K562 (cell line): Measurements from ENCODE around the gene DNASE1L1. TPM values are rescaled to one million over a fixed set of nuclear protein-coding genes. Genes with fewer than 3 reads are reported as not detected.
A peak's percentile ranks its signal among the peaks of the same experiment; 100 is the strongest.

ENCODE experiments used
- ARID1B ChIP-seq: fragments of 450-650 bp; IDR thresholded peaks from 2 replicates; pipeline ENCODE4 v1.6.1; 2016; ENCODE audit warnings: antibody characterized with exemption, mild to moderate bottlenecking, inconsistent platforms
- ATF1 ChIP-seq, 2 experiments: fragments of 450-650 bp in 1 of 2; IDR thresholded peaks; 2 replicates each; pipeline ENCODE4 v1.6.1; 2016; ENCODE audit warnings: missing compliant biosample characterization in 1 of 2, missing genetic modification characterization in 1 of 2
- GATA2 ChIP-seq: sonication (generic); formaldehyde crosslinking; IDR thresholded peaks from 2 replicates; pipeline ENCODE4 v1.4.0; 2020; ENCODE audit warnings: mild to moderate bottlenecking, missing genetic modification reagents
- HBP1 ChIP-seq: fragments of 450-650 bp; formaldehyde crosslinking; IDR thresholded peaks from 2 replicates; pipeline ENCODE4 v1.4.0; 2022; ENCODE audit warnings: missing genetic modification characterization
- KDM2B ChIP-seq: fragments of 250-450 bp; sonication (Bioruptor Pico); IDR thresholded peaks from 2 replicates; pipeline ENCODE4 v1.8.0; 2021; ENCODE audit warnings: mild to moderate bottlenecking, moderate library complexity
- MCM2 ChIP-seq: fragments of 450-650 bp; IDR thresholded peaks from 2 replicates; pipeline ENCODE4 v1.6.1; 2017; ENCODE audit warnings: low read depth, mild to moderate bottlenecking
- MEIS2 ChIP-seq: fragments of 450-650 bp; IDR thresholded peaks from 2 replicates; pipeline ENCODE4 v1.6.1; 2014; ENCODE audit warnings: mild to moderate bottlenecking; ENCODE audit not compliant: partially characterized antibody
- MLX ChIP-seq, 2 experiments: fragments of 450-650 bp in 1 of 2; sonication (generic) in 1 of 2; formaldehyde crosslinking; conservative IDR thresholded peaks; 2 replicates each; pipeline versions ENCODE4 v1.4.0 to v1.8.1; 2020 to 2022; ENCODE audit warnings: mild to moderate bottlenecking in 1 of 2, missing genetic modification reagents in 1 of 2
- MTA1 ChIP-seq: fragments of 450-650 bp; IDR thresholded peaks from 2 replicates; pipeline ENCODE4 v1.6.1; 2017; ENCODE audit warnings: borderline replicate concordance
- MTA2 ChIP-seq: fragments of 450-650 bp; IDR thresholded peaks from 2 replicates; pipeline ENCODE4 v1.6.1; 2016; ENCODE audit warnings: low read depth
- MTF1 ChIP-seq: fragments of 250-450 bp; sonication (Bioruptor Pico); IDR thresholded peaks from 2 replicates; pipeline ENCODE4 v1.9.0; 2021; ENCODE audit warnings: moderate library complexity, mild to moderate bottlenecking, inconsistent platforms, borderline replicate concordance
- MYBL2 ChIP-seq, 2 experiments: fragments of 450-650 bp in 1 of 2; sonication (generic) in 1 of 2; formaldehyde crosslinking in 1 of 2; IDR thresholded peaks; 2 replicates each; pipeline versions ENCODE4 v1.6.1 to v1.8.1; 2017 to 2022; ENCODE audit warnings: borderline replicate concordance in 1 of 2, inconsistent platforms in 1 of 2, low read depth in 1 of 2, mild to moderate bottlenecking in 1 of 2, missing genetic modification reagents in 1 of 2, moderate library complexity in 1 of 2
- PTBP1 ChIP-seq: fragments of 200-400 bp; formaldehyde crosslinking; IDR thresholded peaks from 2 replicates; pipeline ENCODE4 v1.6.1; 2017; ENCODE audit warnings: low read depth, low read length
- SMARCE1 ChIP-seq: fragments of 450-650 bp; IDR thresholded peaks from 2 replicates; pipeline ENCODE4 v1.7.1; 2016; ENCODE audit warnings: mild to moderate bottlenecking
- STAG1 ChIP-seq: sonication (generic); formaldehyde crosslinking; IDR thresholded peaks from 2 replicates; pipeline ENCODE4 v1.5.0; 2020; ENCODE audit warnings: missing genetic modification reagents, borderline replicate concordance
- ZBTB5 ChIP-seq: fragments of 450-650 bp; IDR thresholded peaks from 2 replicates; pipeline ENCODE4 v1.6.1; 2017; ENCODE audit warnings: antibody characterized with exemption
- ZNF184 ChIP-seq: sonication (generic); formaldehyde crosslinking; IDR thresholded peaks from 2 replicates; pipeline ENCODE4 v1.5.0; 2020; ENCODE audit warnings: missing genetic modification reagents
- ZNF561 ChIP-seq: fragments of 450-650 bp; formaldehyde crosslinking; conservative IDR thresholded peaks from 2 replicates; pipeline ENCODE4 v1.4.0; 2020; ENCODE audit warnings: mild to moderate bottlenecking, moderate library complexity
- ZNF696 ChIP-seq: fragments of 250-450 bp; sonication (Bioruptor Pico); conservative IDR thresholded peaks from 2 replicates; pipeline ENCODE4 v1.4.0; 2020; ENCODE audit warnings: mild to moderate bottlenecking, moderate library complexity
- polyA plus RNA-seq, 8 experiments: library from polyadenylated mRNA; depleted of rRNA in 4 of 8; stranded (reverse) in 5 of 8; unstranded in 3 of 8; fragments of >200 nt; fragmentation: Nextera tagmentation in 2 of 8; fragmentation: Illumina TruSeq in 1 of 8; extraction: Ambion mirVana in 2 of 8; extraction: Trizol in 1 of 8; gene quantifications; 2 replicates each; pipeline versions ENCODE4 v1.2.1 to v1.2.3, GENCODE V29; 2011 to 2014; ENCODE audit warnings: inconsistent platforms in 1 of 8, missing spikeins in 1 of 8
- total RNA-seq, 7 experiments: library from RNA; depleted of rRNA in 6 of 7; stranded (reverse); fragments of >200 nt in 6 of 7; fragmentation: Illumina TruSeq in 2 of 7; extraction: Trizol in 2 of 7; gene quantifications; 2 replicates each; pipeline versions ENCODE4 v1.2.1 to v1.2.3, GENCODE V29; 2011 to 2021; ENCODE audit warnings: low replicate concordance in 1 of 7
- TF ChIP-seq, protein P1 (sequence below), 2 experiments: fragments of 450-650 bp; conservative IDR thresholded peaks; 2 replicates each; pipeline ENCODE4 v1.6.1; 2017; ENCODE audit warnings: mild to moderate bottlenecking in 2 of 2, moderate library complexity in 2 of 2
- TF ChIP-seq, protein P2 (sequence below), 2 experiments: fragments of 450-650 bp in 1 of 2; sonication (generic) in 1 of 2; formaldehyde crosslinking in 1 of 2; IDR thresholded peaks in 1 of 2; conservative IDR thresholded peaks in 1 of 2; 2 replicates each; pipeline versions ENCODE4 v1.6.1 to v1.8.1; 2016 to 2023; ENCODE audit warnings: mild to moderate bottlenecking in 2 of 2, moderate library complexity in 2 of 2, inconsistent platforms in 1 of 2, missing genetic modification reagents in 1 of 2

The DNASE1L1 gene
- total and polyA plus RNA-seq, 9 of the 15 experiments (the other 6 are each of a cell fraction or from before 2014, with no cell fraction given), result 0.73 to 12.6 (median 7.9) TPM

GRCh38 chrX:154430479-154430878 lies 21.4 kb upstream of the DNASE1L1 start (continued):
- TF ChIP-seq ZBTB5 (no peak), MTA1 (0 out of 2 replicates have a peak, but pooled peaks have one; percentile 15), ZNF184 (no peak), HBP1 (no peak), MTA2 (no peak), MLX (CRISPR knock-in tag; conservative IDR thresholded peaks at IDR 0.05) (no peak), ZNF696 (no peak), MEIS2 (peak; percentile 68), KDM2B (no peak), GATA2 (CRISPR knock-in tag) (0 out of 2 replicates have a peak, but pooled peaks have one; percentile 9), ATF1 (CRISPR knock-in tag; IDR thresholded peaks at IDR 0.05) (no peak), ATF1 (tag; IDR thresholded peaks at IDR 0.05) (0 out of 2 replicates have a peak, but pooled peaks have one; percentile 11), MYBL2 (IDR thresholded peaks at IDR 0.05; ENCODE audit: low read depth) (no peak), MYBL2 (CRISPR knock-in tag; IDR thresholded peaks at IDR 0.05; ENCODE audit: borderline replicate concordance) (no peak), PTBP1 (no peak), MCM2 (no peak), STAG1 (CRISPR knock-in tag) (no peak), ARID1B (peak; percentile 27; the same call in 1 of the 2 replicates), SMARCE1 (no peak), MTF1 (no peak), ZNF561 (no peak)
- TF ChIP-seq, protein P1, sequence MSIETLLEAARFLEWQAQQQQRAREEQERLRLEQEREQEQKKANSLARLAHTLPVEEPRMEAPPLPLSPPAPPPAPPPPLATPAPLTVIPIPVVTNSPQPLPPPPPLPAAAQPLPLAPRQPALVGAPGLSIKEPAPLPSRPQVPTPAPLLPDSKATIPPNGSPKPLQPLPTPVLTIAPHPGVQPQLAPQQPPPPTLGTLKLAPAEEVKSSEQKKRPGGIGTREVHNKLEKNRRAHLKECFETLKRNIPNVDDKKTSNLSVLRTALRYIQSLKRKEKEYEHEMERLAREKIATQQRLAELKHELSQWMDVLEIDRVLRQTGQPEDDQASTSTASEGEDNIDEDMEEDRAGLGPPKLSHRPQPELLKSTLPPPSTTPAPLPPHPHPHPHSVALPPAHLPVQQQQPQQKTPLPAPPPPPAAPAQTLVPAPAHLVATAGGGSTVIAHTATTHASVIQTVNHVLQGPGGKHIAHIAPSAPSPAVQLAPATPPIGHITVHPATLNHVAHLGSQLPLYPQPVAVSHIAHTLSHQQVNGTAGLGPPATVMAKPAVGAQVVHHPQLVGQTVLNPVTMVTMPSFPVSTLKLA (conservative IDR thresholded peaks at IDR 0.05), result 0 out of 4 replicates have a peak, but pooled peaks of 1 of the 2 experiments have one; percentile 18
- TF ChIP-seq, protein P2, sequence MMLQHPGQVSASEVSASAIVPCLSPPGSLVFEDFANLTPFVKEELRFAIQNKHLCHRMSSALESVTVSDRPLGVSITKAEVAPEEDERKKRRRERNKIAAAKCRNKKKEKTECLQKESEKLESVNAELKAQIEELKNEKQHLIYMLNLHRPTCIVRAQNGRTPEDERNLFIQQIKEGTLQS (IDR thresholded peaks at IDR 0.05), result peak; percentile 33; the same call in 1 of the 2 replicates
- TF ChIP-seq, protein P2 (CRISPR knock-in tag; conservative IDR thresholded peaks at IDR 0.05), result no peak
